Iris pigment epithelial cell (primary cell): Measurements from ENCODE around the gene SCAF4.
"Not testable (repeated sequence)": the region's sequence is repeated elsewhere in the genome, so short reads cannot be mapped to it uniquely, and the experiment has no call there.

Source experiments
- DNase-seq: peaks from one replicate; pipeline ENCODE4 v3.0.0-alpha.2; 2011; ENCODE audit warnings: low read depth

SCAF4 gene

DNA sequence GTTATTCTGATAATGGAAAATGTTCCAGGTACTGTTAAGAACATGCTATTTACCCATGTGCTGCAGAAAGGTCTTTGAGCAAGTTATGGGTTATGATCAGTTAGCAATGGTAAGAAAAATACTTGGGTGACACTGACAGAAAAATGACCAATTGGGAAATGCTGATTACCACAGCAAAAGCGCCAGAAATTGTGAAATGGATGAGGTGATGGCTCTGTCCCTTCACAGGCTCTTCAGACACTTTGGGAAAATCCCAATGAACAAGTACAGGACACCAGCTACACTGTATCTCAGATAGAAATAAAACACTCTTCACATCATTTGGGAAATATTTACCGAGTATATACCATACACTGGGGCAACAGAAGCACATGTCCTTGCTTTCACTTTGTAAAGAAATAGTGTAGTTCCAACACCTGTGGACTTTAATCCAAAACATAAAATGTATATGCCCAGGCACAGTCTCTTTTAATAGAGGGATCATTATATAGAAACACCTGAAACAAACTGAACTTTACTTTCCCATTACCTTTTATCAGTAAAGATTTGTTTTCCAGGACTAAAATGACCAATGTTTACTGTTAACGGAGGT, 58.5 kb downstream of the SCAF4 start:
- no peak for DNase-seq

- DNase-seq, result no peak
These were observed 60.0 kb downstream of the SCAF4 start for GRCh38 chr21:31671931-31672330.

DNA sequence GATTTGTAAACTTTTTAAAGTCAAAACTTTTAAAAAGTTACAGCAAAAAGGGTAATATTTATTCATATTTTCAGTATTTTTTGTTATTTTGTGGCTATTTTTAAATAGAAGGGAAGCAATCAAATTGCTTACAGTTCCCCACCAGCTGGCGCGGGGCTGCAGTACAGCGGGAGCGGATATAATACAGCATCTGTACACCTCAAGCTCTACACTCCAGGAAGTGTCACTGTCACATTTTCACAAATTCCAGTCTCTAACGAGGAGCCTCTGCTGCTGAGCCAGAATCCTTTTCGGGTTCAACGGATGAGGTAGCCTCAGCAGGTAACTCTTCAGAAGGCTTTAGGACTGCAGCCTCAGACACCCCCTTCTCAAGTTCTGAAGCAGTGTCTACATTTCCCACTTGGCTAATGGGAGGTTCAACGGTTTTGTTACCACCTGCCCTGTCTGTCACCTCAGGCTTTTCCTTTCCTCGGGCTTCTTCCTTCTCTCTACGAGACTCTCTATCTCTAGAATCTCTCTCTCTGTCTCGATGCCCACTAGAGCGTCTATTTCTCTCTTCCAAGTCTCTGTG, 60.7 kb downstream of the SCAF4 start:
- no peak for DNase-seq

GRCh38 chr21:31670070-31670469, 61.8 kb downstream of the SCAF4 start:
- DNase-seq, result peak; percentile 69

DNA sequence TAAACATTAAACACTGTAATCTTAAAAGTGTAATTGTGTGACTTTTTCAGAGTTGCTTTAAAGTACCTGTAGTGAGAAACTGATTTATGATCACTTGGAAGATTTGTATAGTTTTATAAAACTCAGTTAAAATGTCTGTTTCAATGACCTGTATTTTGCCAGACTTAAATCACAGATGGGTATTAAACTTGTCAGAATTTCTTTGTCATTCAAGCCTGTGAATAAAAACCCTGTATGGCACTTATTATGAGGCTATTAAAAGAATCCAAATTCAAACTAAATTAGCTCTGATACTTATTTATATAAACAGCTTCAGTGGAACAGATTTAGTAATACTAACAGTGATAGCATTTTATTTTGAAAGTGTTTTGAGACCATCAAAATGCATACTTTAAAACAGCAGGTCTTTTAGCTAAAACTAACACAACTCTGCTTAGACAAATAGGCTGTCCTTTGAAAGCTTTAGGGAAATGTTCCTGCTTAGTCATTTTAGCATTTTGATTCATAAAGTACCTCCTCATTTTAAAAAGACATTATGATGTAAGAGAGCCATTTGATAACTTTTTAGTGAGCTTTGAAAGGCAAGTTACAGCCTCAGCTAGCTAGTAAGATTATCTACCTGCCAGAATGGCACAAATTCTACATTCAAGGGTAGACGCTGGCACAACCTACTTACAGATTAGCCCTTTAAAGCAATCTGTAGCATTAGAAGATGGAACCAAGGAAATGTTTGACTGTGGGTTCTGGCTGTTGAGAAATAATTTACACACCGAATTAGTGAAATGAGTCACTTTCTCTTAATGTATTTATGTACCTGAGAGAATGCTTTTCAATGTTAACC, 63.0 kb downstream of the SCAF4 start:
- no peak for DNase-seq

GRCh38 chr21:31667639-31668038, 64.3 kb downstream of the SCAF4 start:
- no peak for DNase-seq

DNA sequence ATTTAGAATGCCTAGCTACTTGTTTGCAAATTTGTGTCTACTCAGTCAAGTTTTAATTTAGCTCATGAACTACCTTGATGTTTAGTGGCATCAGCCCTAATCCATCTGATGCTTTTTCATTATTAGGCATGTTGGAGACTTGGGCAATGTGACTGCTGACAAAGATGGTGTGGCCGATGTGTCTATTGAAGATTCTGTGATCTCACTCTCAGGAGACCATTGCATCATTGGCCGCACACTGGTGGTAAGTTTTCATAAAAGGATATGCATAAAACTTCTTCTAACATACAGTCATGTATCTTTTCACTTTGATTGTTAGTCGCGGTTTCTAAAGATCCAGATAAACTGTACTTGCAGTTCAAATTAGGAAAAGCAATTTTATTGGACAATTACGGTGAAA, 64.8 kb downstream of the SCAF4 start:
- DNase-seq, result no peak

- DNase-seq, result no peak
These were observed 65.4 kb downstream of the SCAF4 start for GRCh38 chr21:31666445-31667010.

- not testable (repeated sequence) for DNase-seq
These were observed 66.0 kb downstream of the SCAF4 start for GRCh38 chr21:31665869-31666268.

- peak; percentile 47 for DNase-seq
These were observed 66.5 kb downstream of the SCAF4 start for GRCh38 chr21:31665397-31665796.

DNA sequence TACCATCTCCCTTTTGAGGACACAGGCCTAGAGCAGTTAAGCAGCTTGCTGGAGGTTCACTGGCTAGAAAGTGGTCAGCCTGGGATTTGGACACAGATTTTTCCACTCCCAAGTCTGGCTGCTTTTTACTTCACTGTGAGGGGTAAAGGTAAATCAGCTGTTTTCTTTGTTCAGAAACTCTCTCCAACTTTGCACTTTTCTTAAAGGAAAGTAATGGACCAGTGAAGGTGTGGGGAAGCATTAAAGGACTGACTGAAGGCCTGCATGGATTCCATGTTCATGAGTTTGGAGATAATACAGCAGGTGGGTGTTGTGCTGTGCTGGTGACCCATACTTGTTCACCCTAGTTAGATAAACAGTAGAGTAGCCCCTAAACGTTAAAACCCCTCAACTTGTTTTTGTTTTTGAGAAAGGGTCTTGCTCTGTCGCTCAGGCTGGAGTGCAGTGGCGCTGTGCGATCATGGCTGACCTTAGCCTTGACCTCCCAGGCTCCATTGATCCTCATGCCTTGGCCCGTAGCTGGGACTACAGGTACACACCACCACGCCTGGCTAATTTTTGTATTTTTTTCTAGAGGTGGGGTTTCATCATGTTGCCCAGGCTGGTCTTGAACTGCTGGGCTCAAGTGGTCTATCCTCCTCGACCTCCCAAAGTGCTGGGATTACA, 68.2 kb downstream of the SCAF4 start:
- DNase-seq, result no peak

- DNase-seq, result no peak
These were observed 71.3 kb downstream of the SCAF4 start for GRCh38 chr21:31660591-31660990.

DNA sequence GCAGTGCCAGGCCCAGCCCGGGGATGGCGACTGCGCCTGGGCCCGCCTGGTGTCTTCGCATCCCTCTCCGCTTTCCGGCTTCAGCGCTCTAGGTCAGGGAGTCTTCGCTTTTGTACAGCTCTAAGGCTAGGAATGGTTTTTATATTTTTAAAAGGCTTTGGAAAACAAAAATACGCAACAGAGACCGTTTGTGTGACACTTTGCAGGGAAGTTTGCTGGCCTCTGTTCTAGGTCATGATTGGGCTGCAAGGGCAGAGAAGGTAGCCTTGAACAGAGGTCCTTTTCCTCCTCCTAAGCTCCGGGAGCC, 71.7 kb downstream of the SCAF4 start:
- peak; percentile 30 for DNase-seq

DNA sequence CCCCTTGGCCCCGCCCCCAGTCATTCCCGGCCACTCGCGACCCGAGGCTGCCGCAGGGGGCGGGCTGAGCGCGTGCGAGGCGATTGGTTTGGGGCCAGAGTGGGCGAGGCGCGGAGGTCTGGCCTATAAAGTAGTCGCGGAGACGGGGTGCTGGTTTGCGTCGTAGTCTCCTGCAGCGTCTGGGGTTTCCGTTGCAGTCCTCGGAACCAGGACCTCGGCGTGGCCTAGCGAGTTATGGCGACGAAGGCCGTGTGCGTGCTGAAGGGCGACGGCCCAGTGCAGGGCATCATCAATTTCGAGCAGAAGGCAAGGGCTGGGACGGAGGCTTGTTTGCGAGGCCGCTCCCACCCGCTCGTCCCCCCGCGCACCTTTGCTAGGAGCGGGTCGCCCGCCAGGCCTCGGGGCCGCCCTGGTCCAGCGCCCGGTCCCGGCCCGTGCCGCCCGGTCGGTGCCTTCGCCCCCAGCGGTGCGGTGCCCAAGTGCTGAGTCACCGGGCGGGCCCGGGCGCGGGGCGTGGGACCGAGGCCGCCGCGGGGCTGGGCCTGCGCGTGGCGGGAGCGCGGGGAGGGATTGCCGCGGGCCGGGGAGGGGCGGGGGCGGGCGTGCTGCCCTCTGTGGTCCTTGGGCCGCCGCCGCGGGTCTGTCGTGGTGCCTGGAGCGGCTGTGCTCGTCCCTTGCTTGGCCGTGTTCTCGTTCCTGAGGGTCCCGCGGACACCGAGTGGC, 72.2 kb downstream of the SCAF4 start, which contains the start of gene SOD1:
Gene SOD1, plus strand, starts transcription at position 158 of the 723 bp plus-strand sequence. Its CDS starts 77 bp downstream, at position 235.
- peak; percentile 94 for DNase-seq

GRCh38 chr21:31659286-31659535, 72.7 kb downstream of the SCAF4 start:
- no peak for DNase-seq

GRCh38 chr21:31658053-31658452, 73.9 kb downstream of the SCAF4 start:
- DNase-seq, result no peak

- DNase-seq, result peak; percentile 41
These were observed 75.5 kb downstream of the SCAF4 start for GRCh38 chr21:31656199-31657095.

DNA sequence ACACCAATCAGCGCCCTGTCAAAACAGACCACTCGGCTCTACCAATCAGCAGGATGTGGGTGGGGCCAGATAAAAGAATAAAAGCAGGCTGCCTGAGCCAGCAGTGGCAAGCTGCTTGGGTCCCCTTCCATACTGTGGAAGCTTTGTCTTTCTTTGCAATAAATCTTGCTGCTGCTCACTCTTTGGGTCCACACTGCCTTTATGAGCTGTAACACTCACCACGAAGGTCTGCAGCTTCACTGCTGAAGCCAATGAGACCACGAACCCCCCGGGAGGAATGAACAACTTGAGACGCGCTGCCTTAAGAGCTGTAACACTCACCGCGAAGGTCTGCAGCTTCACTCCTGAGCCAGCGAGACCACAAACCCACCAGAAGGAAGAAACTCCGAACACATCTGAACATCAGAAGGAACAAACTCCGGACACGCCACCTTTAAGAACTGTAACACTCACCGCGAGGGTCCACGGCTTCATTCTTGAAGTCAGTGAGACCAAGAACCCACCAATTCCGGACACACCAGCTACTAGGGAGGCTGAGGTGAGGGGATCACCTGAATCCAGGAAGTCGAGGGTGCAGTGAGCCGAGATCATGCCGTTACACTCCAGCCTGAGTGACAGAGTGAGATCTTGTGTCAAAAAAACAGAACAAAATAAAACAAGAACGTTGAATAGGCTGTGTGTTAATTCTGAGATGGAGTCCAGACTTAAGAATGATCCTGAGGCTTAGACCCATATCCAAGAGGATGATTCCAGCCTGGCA, 76.9 kb downstream of the SCAF4 start:
- DNase-seq, result not testable (repeated sequence)

- no peak for DNase-seq
These were observed 77.6 kb downstream of the SCAF4 start for GRCh38 chr21:31654340-31654739.

DNA sequence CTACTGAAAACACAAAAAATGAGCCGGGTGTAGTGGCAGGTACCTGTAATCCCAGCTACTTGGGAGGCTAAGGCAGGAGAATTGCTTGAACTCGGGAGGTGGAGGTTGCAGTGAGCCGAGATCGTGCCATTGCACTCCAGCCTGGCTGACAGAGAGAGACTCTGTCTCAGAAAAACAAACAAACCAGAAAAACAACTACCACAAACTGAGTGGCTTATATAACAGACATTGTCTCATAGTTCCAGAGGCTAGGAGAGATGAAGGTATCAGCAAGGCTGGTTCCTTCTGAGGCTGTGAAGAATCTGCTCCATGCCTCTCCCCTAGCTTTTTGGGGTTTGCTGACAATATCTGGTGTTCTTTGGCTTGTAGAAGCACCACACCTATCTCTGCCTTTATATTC, 80.4 kb downstream of the SCAF4 start:
- not testable (repeated sequence) for DNase-seq
